Measurements from ENCODE around the gene BCL7C.
A peak's percentile ranks its signal among the peaks of the same experiment; 100 is the strongest.

The BCL7C gene

DNA sequence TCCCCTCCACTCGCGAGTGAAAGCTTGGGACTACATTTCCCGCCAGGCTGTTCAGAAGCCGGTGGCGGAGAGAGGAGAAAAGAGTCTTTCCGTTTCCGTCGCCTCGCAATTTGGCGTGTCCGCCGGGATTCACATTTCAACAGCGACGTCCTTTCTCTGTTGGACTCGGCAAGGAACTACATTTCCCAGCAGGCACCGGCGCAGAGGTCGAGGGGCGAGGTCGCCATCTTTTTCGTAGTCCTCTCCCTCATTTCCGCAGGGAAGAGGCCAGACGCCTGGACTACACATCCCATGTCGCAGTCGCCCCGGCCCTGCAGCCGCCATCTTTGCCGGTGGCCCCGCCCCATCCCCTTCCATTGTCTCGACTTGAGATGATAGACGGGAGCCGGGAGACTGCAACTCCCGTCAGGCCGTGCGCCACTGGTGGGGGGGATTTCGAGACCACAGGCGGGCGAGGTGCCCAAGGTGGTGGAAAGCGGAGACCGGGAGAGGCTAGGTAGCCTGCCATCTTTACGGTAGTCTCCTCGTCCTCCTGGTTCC is 28.6 kb upstream of the BCL7C start:
- peak; percentile 100 for DNase-seq

DNA sequence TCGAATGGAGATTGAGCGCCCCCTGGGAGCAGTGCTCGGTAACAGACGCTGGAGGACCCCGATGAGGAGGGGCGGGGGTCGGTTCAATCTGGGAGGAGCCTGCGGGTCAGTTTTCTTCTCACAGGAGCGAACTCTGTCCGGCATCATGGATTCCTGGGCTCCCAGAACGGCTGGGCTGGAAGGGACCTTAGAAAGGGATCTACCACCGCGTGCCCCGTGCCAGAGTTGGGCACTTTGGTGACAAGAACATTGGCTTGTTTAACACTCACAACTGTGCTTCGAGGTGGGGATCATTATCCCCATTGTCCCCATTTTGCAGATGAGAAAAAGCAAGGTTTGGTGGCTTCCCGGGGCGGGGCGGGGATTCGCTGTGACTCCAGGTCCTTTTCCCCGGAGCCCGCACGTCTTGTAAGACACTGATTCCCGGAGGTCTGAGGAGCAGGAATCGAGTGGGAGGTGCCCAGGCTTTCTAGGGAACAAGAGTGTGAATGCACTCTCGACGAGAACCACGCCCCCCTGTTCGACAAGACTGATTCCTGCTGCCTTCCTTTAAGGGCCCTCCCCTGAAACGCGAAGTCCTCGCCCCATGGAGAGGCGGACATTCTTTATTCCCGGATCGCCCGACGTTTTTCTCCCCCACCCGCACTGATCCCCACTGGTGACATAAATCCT is 28.0 kb upstream of the BCL7C start:
- peak; percentile 92 for DNase-seq

GRCh38 chr16:30921459-30921747 is 27.5 kb upstream of the BCL7C start:
- no peak for DNase-seq

DNA sequence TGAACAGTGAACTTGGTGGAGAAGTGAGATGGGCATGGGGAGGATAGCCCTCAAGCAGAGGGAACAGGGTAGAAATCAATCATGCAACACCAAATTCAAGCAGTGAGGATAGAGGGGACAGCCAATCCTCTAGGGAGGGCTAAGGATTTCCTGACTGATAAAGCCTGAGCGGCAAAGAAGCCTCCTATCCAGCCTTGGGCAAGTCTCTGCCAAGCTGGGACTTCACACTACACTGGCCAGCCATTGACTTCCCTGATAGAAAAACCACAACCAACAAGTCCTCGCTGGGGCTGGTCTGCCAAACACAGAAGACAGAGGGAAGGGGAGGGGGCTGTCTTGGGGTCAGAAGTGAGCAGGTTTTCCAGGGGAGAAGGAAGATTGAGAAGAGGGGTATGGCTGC is 27.0 kb upstream of the BCL7C start:
- DNase-seq = no peak

- no peak for DNase-seq
Measured at GRCh38 chr16:30918614-30919013, 24.7 kb upstream of the BCL7C start.

DNA sequence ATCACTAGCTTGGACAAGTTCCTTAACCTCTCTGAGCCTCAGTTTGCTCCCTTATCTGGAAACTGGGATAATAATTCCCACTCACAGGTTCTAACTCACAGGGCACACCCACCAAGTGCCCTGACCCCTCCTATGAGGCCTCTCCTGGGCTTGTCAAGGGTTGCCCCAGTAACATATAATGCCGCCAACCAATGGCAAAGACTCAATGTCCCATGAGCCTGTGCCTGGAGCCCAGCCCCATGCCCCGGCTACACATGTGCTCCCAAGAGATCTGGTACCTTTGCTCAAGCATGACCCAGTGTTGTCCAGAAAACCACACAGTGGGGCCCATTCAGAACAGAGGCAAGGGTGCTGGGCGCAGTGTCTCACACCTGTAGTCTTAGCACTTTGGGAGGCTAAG is 21.0 kb upstream of the BCL7C start:
- DNase-seq = no peak

DNA sequence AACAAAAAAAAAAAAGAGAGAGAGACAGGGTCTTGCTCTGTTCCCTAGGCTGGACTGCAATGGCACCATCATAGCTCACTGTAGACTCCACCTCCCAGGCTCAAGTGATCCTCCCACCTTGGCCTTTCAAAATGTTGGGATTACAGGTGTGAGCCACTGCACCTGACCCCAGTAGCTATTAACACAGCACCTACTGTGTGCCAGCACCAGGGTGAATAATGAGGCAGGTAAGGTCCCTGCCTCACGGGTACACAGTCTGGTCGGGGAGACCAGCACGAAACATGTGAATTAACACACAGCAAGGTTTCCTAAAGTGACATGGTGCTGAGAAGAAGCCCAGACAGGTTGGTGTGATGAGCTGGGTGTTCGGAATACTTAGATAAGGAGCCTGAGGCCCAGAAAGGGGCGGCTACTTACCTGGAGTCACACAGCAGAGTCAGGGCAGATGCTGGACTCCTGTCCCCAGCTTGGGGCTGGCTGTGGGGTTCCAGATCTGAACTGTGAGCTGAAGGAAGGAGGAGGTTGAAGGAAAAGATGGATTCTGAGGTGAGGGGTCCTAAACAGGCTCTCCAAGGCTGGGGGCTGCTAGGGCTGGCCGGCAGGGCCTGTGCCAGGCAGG is 19.0 kb upstream of the BCL7C start:
- no peak for DNase-seq

DNA sequence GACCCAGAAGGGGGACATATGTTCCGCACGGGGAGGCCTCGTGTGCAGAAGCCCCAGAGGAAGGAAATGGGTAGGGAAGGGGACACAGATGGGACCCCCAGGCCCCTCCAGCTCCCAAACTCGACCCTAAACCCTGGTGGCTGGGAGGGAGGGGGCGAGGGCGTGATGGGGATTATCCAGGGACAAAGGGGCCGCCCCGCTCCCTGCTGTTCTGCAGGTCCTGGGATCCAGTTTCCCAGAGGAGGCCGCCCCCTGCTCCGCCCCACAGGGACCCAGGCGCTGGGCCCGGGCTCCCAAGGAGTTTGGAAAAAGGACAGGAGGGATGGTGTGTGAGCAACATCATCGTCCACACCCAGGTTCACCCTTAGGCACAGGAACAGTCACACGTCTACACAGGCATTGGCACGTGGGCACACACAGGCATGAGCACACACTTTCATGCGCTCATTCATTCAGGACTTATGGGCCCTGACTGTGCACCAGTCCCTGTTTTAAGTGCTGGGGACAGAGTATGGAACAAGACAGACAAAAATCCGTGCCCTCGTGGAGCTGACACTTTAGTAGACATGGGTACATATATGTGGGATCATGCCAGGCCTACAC is 16.7 kb upstream of the BCL7C start:
- no peak for DNase-seq

- DNase-seq = no peak
Measured at GRCh38 chr16:30907064-30907463, 13.2 kb upstream of the BCL7C start.

- DNase-seq = no peak
Measured at GRCh38 chr16:30904114-30904780, 10.4 kb upstream of the BCL7C start.

DNA sequence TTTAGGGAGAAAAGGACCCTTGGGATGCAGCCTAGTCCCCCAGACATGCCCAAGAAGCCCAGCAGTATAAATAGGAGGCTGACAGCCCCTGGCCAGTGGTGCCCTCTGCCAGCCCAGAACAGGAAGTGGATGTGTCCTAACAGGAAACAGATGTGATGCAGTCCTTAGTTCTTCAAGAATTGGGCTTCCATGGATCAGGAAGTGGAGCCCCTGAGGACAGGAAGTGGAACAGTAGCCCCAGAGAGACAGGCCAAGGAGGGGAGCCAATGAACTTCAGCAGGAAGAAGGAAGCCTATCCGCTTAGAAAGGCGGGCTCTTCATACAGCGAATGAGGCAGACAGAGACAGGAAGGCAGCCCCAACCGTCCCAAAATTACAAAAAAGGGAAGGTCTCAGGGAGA is 9.7 kb upstream of the BCL7C start:
- DNase-seq = no peak

GRCh38 chr16:30903002-30903401 is 9.1 kb upstream of the BCL7C start:
- no peak for DNase-seq

- peak; percentile 69 for DNase-seq
Measured at GRCh38 chr16:30902029-30902972, 8.4 kb upstream of the BCL7C start.

- no peak for DNase-seq
Measured at GRCh38 chr16:30901201-30902028, 7.5 kb upstream of the BCL7C start.

- no peak for DNase-seq
Measured at GRCh38 chr16:30900588-30900987, 6.7 kb upstream of the BCL7C start.

DNA sequence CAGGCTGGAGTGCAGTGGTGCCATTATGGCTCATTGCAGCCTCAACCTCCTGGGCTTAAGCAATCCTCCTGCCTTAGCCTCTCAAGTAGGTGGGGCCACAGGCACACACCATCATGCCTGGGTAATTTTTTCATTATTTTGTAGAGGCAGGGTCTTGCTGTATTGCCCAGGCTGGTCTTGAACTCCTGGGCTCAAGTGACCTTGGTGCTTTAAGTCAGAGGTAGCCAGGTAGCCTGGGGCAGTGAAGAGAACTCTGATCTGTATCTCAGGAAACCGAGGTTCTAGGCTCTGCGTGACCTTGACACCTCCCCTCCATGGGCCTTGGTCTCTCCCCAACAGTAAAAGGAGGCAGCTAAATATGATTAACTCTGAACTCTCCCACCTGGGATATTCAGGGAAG is 5.9 kb upstream of the BCL7C start:
- no peak for DNase-seq

- peak; percentile 46 for DNase-seq
Measured at GRCh38 chr16:30896889-30897733, 3.2 kb upstream of the BCL7C start.

- no peak for DNase-seq
Measured at GRCh38 chr16:30896261-30896888, 2.5 kb upstream of the BCL7C start, which contains the start of gene CTF1. CTF1 (plus strand) TSS chr16:30896614; CDS start chr16:30896644, 30 bp downstream.

DNA sequence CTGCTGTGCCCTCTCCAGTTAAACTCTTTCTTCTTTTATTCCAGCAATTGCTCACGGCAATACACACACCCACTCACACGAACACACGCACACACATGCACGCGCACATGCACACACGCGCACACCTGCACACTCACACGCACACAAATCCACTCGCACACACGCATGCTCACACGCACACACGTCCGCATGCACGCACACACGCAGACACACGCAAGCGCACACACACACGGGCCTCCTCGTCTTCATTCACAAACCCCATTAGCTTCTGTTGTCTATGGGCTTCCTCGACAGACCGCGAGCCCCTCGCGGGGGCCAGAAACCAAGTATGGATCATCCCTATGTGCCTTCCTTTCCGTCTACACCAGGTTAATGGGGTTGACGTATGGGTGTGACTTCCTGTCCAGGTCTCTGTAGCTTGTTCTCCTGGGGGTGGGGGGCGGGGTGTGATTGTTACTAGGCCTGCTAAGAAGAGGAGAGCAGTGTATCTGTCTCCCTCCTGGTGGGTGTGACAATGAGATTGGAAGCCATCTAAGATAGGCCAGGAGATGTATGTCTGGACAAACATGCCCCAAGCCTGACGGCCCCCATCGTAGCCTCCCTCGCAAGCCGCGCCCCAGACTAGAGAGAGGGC is 1.9 kb upstream of the BCL7C start:
- DNase-seq = no peak

All from NCI-H1092 treated with DMSO at 0.1 percent for 48 hours (cell line).